GM21737 (cell line): ENCODE data around the gene TMEM8B.
"Not testable (repeated sequence)": the region's sequence is repeated elsewhere in the genome, so short reads cannot be mapped to it uniquely, and the experiment has no call there.

Experiments used
- ATAC-seq: cut with Tn5 transposase; IDR thresholded peaks from one replicate; pipeline ENCODE4 v1.9.1; 2021; ENCODE audit warnings: mild to moderate bottlenecking, moderate library complexity; ENCODE audit not compliant: unreplicated experiment

Gene TMEM8B

GRCh38 chr9:35862328-35862727 is 33.3 kb downstream of the TMEM8B start:
- no peak for ATAC-seq

DNA sequence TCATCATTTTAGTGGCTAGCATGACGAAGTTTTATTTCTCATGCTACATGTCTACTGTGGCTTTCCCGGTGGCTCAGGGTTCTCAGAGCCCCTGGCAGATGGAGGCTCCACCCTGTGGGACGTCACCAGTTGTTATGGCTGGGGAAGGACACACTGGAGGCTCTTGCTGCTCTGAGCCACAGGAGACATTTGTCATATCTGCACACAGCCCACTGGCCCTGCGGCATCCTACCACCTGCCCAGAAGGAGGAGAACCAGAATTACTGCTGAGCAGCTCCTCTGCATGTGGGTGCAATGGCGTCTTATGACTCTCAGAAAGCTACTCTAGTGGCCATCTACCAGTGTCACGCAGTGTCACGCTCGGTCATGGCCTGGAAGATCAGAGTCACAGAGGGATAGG is 34.6 kb downstream of the TMEM8B start:
- no peak for ATAC-seq

- no peak for ATAC-seq
Measured at GRCh38 chr9:35864695-35865255, 35.7 kb downstream of the TMEM8B start.

DNA sequence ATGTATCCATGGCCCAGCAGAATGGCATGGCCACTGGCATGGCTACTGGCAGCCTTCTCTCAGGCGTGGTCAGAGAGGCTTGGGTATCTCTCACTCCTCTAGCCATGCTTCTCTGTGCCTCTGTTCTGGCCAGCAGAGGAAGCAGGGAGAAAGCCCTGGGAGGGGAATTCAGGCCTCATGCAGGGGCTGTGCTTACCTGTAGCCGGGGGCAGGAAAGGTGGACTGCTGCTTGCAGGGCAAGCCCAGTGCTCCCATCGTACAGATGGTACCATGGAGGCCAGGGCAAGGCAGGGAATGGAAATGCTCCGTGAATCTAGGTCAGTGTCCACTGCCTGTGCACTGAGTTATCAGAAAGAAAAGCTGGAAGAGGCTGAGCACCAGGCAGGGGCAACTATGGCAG is 38.5 kb downstream of the TMEM8B start:
- no peak for ATAC-seq

DNA sequence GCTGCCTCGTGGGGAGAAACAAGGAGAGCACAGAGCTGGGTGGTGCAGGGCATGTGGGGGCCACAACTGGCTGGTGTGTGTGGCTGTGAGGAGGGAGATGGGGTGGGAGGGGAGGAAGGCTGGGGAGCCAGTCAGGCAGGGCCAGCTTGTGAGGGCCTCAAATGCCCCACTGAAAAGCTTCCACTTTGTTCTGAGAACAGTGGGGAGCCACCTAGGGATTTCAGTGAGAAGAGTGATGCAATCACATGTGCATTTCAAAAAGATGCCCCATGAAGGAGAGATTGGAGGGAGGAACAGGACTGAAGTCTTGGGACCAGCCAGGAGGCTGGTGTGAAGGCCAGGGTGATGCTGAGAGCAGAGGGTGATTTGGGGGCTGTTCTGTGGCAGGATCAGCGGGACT is 39.9 kb downstream of the TMEM8B start:
- ATAC-seq: no peak

GRCh38 chr9:35869621-35870216 is 40.7 kb downstream of the TMEM8B start:
- no peak for ATAC-seq

- no peak for ATAC-seq
Measured at GRCh38 chr9:35870351-35870923, 41.4 kb downstream of the TMEM8B start, which contains the start of gene OR13J1. OR13J1 (minus strand) TSS chr9:35870401; CDS start chr9:35870401, 0 bp downstream.

GRCh38 chr9:35871545-35871944 is 42.5 kb downstream of the TMEM8B start:
- no peak for ATAC-seq

DNA sequence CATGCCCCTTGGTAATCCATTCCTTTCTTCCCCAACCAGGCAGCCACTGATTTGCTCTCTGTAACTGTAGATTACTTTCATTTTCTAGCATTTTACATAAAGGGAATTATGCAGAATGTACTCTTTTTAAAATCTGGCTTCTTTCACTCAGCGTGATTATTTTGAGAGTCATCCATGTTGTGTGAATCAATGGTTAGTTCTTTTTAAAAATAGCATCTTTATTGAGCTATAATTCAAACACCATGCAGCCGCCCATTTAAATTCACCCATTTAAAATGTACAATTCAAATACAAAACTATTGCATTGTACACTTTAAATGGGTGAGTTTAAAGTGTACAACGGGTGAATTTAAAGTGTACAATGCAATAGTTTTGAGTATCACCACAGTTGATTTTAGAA is 43.5 kb downstream of the TMEM8B start:
- no peak for ATAC-seq

DNA sequence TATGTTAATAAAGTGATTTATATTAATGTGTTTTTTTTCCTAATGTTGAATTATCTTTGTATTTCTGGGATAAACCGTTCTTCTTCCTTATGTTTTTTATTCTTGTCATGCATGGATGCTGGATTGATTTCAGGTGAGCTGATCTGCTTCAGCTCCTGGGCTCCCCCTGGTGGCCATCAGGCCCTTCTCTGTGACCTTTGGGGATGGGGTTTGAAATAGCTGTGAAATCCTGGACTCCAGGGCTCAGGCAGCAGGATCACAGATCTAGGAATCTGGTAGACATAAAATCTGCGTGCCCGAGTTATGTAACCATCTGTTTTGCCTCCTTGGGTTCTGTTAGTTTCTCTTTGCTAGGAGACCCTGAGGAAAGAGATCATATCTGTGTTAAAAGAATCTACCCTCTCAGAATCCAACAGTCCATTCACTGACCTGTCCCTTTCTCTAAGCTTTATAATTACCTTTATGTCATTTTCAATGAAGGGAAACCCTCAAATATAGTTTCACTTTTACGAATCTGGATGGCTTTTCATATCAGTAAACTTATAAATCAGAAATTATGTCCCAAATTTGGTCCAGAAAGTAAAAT is 53.3 kb downstream of the TMEM8B start:
- no peak for ATAC-seq

DNA sequence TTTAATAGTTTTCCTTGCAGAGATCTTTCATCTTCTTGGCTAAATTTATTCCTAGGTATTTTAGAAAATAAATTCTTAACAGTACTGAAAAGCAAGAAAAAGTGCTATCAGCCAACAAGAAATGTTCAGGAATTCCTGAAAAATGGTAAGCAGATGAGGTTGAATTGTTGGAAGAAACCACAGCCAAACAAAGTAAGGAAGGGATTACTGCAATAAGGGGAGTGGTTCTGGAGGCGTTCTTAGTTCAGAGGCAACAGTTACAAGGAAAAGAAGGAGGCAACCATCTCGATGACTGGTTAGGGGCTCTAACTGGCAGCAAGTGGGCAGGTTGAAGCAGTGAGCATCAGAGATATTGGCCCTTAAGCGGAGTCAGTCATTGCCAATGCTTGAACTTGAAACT is 54.0 kb downstream of the TMEM8B start:
- no peak for ATAC-seq

- ATAC-seq: not testable (repeated sequence)
Measured at GRCh38 chr9:35884908-35885307, 55.9 kb downstream of the TMEM8B start.

GRCh38 chr9:35891646-35892045 is 62.6 kb downstream of the TMEM8B start:
- ATAC-seq: no peak

- no peak for ATAC-seq
Measured at GRCh38 chr9:35892051-35892450, 63.0 kb downstream of the TMEM8B start.

DNA sequence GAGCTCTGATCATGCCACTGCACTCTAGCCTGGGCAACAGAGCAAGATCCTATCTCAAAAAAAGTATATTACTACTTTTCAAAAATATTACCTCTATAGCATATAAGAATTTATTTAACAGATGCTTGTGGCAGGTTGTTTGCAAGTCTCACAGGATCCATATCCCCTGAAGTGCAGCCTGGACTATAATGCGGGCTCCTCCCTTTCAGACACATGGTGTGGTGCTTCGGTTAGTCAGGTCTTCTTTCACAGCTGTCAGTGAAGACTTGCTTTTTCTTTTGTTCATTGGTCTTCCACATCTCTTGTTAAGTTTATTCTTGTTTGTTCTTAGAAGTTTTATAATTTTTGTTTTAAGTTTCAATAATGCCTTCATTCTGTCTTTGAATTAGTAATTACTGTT is 67.5 kb downstream of the TMEM8B start:
- no peak for ATAC-seq

- not testable (repeated sequence) for ATAC-seq
Measured at GRCh38 chr9:35897376-35898099, 68.5 kb downstream of the TMEM8B start.

DNA sequence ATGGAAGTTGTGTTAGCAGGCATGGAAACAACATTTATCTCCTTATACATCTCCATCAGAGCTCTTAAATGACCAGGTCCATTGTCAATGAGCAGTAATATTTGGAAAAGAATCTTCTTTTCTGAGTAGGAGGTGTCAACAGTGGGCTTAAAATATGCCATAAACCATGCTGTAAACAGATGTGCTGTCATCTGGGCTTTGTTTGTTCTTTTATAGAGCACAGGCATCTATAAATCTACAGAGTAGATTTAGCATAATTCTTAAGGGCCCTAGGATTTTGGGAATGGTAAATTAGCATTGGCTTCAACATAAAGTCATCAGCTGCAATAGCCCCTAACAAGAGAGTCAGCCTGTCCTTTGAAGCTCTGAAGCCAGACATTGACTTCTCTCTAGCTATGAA is 69.3 kb downstream of the TMEM8B start:
- ATAC-seq: no peak

DNA sequence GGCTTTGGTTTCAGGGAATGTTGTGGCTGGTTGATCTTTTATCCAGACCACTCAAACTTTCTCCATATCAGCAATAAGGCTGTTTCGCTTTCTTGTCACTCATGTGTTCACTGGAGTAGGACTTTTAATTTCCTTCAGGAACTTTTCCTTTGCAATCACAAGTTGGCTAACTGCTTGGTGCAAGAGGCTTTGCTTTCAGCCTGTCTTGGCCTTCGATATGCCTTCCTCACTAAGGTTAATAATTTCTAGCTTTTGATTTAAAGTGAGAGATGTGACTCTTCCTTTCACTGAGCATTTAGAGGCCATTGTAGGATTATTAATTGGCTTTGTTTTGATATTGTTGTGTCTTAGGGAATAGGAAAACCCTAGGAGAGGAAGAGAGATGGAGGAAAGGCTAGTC is 70.0 kb downstream of the TMEM8B start:
- no peak for ATAC-seq

DNA sequence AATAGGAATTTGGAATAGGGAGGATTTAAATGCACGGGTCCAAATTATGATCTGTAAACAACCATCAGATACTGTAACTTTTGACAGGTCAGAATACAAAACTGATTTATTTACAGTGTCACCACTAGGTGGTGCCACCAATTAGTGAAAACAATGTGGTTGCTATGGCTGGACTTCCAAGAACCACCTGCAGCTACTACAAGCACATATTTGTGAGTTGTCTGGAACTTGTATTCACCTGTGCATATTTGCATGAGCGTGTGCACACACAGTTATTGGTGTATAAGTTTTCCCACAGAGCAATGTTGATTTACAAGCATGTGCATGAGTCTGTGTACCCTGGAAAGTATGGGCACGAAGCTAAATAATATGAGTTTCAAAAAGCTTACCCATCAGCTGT is 74.0 kb downstream of the TMEM8B start:
- no peak for ATAC-seq

DNA sequence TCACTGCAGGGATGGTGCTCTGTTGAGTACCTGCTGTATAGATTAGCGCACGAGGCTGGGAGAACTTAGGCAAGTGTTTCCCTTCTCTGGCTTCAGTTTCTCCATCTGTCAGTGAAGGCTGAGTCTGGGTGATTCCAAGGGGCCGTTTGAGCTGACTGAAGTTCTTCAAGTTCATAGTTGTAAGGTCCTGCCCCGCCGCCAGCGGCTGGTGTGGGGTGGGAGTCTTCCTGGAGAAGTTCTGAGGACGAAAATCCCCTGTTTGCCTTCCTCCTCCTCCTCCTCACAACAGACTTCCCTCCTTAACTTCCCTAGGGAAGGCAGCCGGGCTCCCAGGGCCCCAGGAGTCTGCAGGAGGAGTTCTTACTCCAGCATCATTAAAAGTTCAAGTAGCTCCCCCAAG is 75.3 kb downstream of the TMEM8B start:
- ATAC-seq: no peak

DNA sequence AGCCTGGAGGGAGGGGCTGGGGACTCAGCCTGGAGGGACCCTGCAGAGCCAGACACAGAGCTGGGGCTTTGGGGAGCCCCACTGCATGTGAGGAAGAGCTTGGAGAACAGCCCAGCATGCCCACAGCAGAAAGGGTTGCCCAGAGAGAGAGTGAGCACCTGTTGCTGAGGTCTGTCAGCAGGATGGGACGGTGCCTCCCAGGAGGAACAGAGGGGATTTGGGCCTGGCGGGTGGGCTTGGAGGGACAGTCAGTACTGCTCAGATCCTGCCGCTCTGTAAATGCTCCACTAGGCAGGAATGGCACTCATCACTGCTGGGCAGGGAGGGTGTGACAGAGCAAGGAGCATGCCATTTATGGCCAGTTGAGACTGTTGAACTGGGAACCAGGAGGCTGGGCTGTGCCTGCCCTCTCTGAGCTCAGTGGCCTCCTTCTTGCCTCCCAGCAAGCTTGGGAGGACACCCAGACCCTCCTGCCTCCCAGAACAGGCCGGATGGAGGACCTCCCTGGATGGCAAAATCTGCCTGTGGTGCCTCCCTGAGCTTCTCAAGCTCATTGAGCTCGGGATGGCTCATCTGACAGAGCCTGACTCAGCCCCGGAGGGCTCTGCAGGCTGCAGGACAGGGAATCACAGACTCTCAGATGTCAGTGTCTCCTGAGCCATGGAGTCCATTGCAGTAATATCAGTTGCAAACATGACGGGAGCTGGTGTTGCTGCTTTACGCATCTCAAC is 76.2 kb downstream of the TMEM8B start:
- ATAC-seq: no peak
